Subcutaneous adipose tissue (tissue), 4 donors: ENCODE measurements around the gene ZSCAN29. TPM values are rescaled to one million over a fixed set of nuclear protein-coding genes. Genes with fewer than 3 reads are reported as not detected.

ENCODE experiments used
- total RNA-seq, 4 donors: library from RNA; depleted of rRNA; stranded (reverse); fragments of >200 nt; gene quantifications; one replicate each; pipeline ENCODE4 v1.1.0, GENCODE V29; 2016
- TF ChIP-seq, protein P1 (sequence below): fragments of 450-650 bp; IDR thresholded peaks from one replicate; pipeline ENCODE4 v1.5.1; 2016; ENCODE audit warnings: low read depth, mild to moderate bottlenecking, control low read depth, antibody characterized with exemption, moderate library complexity

The ZSCAN29 gene
- total RNA-seq, 4 donors from 2014 or later = 13.6 to 20.7 (median 19.7) TPM

DNA sequence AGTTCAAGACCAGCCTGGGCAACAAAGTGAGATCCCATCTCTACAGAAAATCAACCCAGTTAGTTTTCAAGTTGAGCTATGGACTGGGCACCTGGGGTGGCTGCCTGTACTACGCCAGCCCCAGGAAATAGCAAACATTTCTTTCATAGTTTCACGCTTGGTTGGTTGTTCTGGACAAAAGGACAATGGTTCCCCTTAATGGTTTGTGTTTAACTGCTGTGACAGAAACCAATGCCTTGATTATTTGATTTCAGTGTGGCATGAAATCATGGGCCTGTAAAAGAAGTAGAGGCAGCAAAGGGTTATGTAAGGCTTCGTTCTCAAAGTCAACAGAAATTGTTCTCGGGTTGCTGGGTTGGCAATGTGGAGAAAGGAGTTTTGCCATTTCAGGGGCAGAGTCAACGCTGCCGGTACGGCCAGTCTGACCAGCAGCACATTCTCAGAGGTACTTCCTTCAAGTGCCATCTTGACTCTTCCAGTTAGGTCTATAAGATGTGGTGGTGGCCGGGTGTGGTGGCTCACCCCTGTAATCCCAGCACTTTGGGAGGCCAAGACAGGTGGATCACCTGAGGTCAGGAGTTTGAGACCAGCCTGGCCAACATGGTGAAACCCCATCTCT lies 53.2 kb downstream of the ZSCAN29 start:
- TF ChIP-seq, protein P1, sequence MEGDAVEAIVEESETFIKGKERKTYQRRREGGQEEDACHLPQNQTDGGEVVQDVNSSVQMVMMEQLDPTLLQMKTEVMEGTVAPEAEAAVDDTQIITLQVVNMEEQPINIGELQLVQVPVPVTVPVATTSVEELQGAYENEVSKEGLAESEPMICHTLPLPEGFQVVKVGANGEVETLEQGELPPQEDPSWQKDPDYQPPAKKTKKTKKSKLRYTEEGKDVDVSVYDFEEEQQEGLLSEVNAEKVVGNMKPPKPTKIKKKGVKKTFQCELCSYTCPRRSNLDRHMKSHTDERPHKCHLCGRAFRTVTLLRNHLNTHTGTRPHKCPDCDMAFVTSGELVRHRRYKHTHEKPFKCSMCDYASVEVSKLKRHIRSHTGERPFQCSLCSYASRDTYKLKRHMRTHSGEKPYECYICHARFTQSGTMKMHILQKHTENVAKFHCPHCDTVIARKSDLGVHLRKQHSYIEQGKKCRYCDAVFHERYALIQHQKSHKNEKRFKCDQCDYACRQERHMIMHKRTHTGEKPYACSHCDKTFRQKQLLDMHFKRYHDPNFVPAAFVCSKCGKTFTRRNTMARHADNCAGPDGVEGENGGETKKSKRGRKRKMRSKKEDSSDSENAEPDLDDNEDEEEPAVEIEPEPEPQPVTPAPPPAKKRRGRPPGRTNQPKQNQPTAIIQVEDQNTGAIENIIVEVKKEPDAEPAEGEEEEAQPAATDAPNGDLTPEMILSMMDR = no peak

DNA sequence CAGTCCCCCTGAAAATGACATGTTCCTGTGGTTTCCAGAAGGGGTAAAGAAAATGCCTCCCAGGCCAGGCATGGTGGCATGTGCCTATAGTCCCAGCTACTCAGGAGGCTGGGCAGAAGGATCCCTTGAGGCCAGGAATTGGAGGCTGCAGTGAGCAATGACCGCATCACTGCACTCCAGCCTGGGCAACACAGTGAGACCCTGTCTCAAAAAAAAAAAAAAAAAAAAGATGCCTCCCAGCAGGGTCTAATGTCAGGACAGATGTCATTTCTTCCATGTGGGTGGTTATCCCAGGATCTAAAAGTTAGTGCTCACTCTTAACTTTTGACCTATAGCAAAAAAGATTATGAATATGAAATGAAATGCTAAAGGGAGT lies 53.9 kb downstream of the ZSCAN29 start:
- TF ChIP-seq, protein P1 = no peak

DNA sequence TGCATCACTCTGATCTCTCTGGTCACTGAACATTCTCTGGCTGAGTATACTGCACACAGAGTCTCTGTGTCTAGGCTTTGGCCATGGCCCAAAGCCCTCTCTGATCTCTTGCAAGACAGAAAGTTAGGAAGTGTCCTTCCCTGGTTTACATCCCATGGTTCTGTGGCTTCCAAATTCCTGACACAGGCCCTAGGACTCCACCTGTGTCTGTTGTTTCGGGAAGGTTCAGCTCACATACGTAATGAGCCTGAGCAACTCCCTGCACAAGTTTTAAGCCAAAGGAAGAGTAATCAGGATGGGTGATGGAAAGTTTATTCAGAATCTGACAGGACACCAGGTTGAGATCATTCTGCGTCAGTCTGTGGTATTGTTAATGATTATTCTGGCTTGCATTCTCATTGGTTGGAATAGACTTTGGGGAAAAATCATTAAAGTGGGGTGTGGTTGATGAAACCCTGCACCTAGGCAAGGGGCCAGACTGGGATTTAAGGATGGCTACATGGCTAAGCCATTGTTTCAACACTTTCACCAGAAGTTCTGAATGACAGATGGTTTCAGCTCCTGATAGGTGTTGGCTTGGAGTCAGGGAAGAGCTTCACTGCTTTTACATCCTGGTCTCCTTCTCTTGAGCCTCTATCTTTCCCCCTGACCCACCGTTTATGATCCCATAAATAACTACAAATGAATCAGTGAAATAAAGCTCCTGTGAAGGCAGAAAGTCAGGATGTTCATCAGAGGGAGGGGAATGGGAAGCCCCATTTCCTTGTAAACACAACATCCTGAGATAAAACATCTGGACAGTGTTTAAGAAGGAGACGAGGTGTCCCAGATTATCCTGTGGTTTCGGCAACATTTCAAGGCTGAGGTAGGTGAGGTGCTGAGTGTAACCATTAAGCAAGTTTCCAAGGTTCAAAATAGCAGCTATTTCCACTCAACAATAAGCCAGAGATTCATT lies 54.5 kb downstream of the ZSCAN29 start:
- TF ChIP-seq, protein P1 = no peak

DNA sequence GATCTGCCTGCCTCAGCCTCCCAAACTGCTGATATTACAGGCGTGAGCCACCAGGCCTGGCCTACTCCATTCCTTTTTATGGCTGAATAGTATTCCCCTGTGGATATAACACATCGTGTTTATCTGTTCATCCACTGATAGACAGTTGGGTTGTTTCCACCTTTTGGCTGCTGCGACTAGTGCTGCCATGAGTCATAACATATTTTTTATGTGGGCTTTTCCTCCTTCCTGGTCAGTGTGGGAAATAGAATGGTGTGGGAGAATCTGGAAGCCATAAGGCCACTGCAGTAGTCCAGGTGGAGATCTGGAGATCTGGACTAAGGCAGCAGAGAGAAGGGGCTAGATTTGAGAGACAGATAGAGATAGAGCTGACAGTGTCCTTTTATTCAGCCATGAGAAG lies 56.7 kb downstream of the ZSCAN29 start:
- TF ChIP-seq, protein P1 = no peak

DNA sequence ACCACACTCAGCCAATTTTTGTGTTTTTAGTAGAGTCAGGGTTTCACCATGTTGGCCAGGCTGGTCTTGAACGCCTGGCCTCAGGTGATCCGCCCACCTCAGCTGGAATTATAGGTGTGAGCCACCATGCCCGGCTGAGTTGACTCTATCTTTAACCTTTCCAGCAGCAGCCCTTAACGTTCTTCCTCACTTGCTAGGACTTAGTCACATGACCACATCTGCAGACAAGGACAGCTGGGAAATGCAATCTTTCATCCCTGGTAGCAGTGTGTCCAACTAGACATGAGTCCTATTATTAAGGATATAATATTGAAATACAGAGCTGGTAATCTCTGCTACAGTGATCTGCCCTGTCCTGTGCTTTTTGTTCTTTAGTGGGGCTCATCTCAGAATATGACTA lies 58.5 kb downstream of the ZSCAN29 start:
- TF ChIP-seq, protein P1 = no peak

Other genes with a start within 250 kb of the ZSCAN29 start
- gene TMEM62, start 237.5 kb downstream of the ZSCAN29 start, total RNA-seq = 10 to 100 TPM; 28.7 to 39.4 (median 37.1) TPM
- 100 to 1,000 TPM; 121 to 201 (median 130) TPM for gene CCNDBP1, start 185.6 kb downstream of the ZSCAN29 start, total RNA-seq
- gene EPB42, start 150.0 kb downstream of the ZSCAN29 start, total RNA-seq = 10 to 100 TPM in 1 of 4 donors, 1 to 10 TPM in 3; 1.5 to 11.1 (median 2.2) TPM
- gene TGM5, start 104.1 kb downstream of the ZSCAN29 start, total RNA-seq = 1 to 10 TPM in 2 of 4 donors, under 1 TPM in 1, not detected in 1; 0.22 to 4.7 (median 1.0) TPM
- not detected for gene TGM7, start 68.8 kb downstream of the ZSCAN29 start, total RNA-seq
- gene LCMT2, start 40.5 kb downstream of the ZSCAN29 start, total RNA-seq = 1 to 10 TPM; 2.8 to 5.5 (median 3.2) TPM
- 10 to 100 TPM; 10.8 to 14.0 (median 12.1) TPM for gene TUBGCP4, start 58 bp upstream of the ZSCAN29 start, total RNA-seq
- gene TP53BP1, start 122.1 kb upstream of the ZSCAN29 start, total RNA-seq = 10 to 100 TPM; 29.3 to 49.5 (median 40.2) TPM
- gene MAP1A, start 146.6 kb upstream of the ZSCAN29 start, total RNA-seq = 10 to 100 TPM; 11.5 to 16.6 (median 14.4) TPM
- 10 to 100 TPM; 10.6 to 37.2 (median 23.5) TPM for gene PPIP5K1, start 219.2 kb upstream of the ZSCAN29 start, total RNA-seq
- under 1 TPM in 1 of 4 donors, not detected in 3; 0.68 TPM for gene CKMT1B, start 223.0 kb upstream of the ZSCAN29 start, total RNA-seq
- under 1 TPM; 0.19 to 0.85 (median 0.27) TPM for gene STRC, start 247.8 kb upstream of the ZSCAN29 start, total RNA-seq